GM23248 (cell line): ENCODE results near the gene ABCB1. TPM values are rescaled to one million over a fixed set of nuclear protein-coding genes. Genes with fewer than 3 reads are reported as not detected.

Source experiments
- DNase-seq: peaks from one replicate; pipeline ENCODE4 v3.0.0-alpha.2; 2015
- H2AFZ ChIP-seq: fragments of 200-600 bp; sonication (generic); 2 replicates; pipeline ENCODE4 v1.6.1; 2016; ENCODE audit warnings: antibody characterized with exemption
- H3F3A ChIP-seq: fragments of 200-600 bp; sonication (generic); 2 replicates; pipeline ENCODE4 v1.6.1; 2016; ENCODE audit warnings: mild to moderate bottlenecking, antibody characterized with exemption, mixed run types; ENCODE audit not compliant: insufficient read depth
- H3K27ac ChIP-seq: fragments of 200-600 bp; sonication (generic); 2 replicates; pipeline ENCODE4 v1.5.1; 2016; ENCODE audit warnings: mild to moderate bottlenecking
- H3K27me3 ChIP-seq: fragments of 200-600 bp; sonication (generic); replicated peaks from 2 replicates; pipeline ENCODE4 v1.6.1; 2016; ENCODE audit warnings: mild to moderate bottlenecking; ENCODE audit not compliant: insufficient read depth
- H3K36me3 ChIP-seq: fragments of 200-600 bp; sonication (generic); 2 replicates; pipeline ENCODE4 v1.6.1; 2016; ENCODE audit warnings: low read depth, mild to moderate bottlenecking
- H3K4me1 ChIP-seq: fragments of 200-600 bp; sonication (generic); 2 replicates; pipeline ENCODE4 v1.6.1; 2016; ENCODE audit warnings: mild to moderate bottlenecking; ENCODE audit not compliant: insufficient read depth
- H3K4me2 ChIP-seq: fragments of 200-600 bp; sonication (generic); one replicate; pipeline ENCODE4 v1.6.1; 2016; ENCODE audit warnings: mild to moderate bottlenecking; ENCODE audit not compliant: unreplicated experiment
- H3K4me3 ChIP-seq: fragments of 200-600 bp; sonication (generic); 2 replicates; pipeline ENCODE4 v1.5.1; 2016; ENCODE audit warnings: mild to moderate bottlenecking
- H3K79me2 ChIP-seq: fragments of 200-600 bp; sonication (generic); 2 replicates; pipeline ENCODE4 v1.6.1; 2016; ENCODE audit warnings: mild to moderate bottlenecking; ENCODE audit not compliant: insufficient read depth
- H3K9ac ChIP-seq: fragments of 200-600 bp; sonication (generic); 2 replicates; pipeline ENCODE4 v1.6.1; 2016; ENCODE audit warnings: mild to moderate bottlenecking
- H3K9me2 ChIP-seq: fragments of 200-600 bp; sonication (generic); 2 replicates; pipeline ENCODE4 v1.6.1; 2016; ENCODE audit warnings: mixed run types, mild to moderate bottlenecking, moderate library complexity; ENCODE audit not compliant: insufficient read depth
- H3K9me3 ChIP-seq: fragments of 200-600 bp; sonication (generic); one replicate; pipeline ENCODE4 v1.6.1; 2017; ENCODE audit warnings: low read depth
- H4K20me1 ChIP-seq: fragments of 200-600 bp; sonication (generic); 2 replicates; pipeline ENCODE4 v1.6.0; 2016; ENCODE audit not compliant: insufficient read depth
- EZH2 ChIP-seq: fragments of 200-600 bp; sonication (generic); IDR thresholded peaks from 2 replicates; pipeline ENCODE4 v1.6.1; 2018; ENCODE audit warnings: antibody characterized with exemption, mild to moderate bottlenecking; ENCODE audit not compliant: insufficient read depth, poor library complexity, severe bottlenecking
- EZH2phosphoT487 ChIP-seq: fragments of 200-600 bp; sonication (generic); IDR thresholded peaks from 2 replicates; pipeline ENCODE4 v1.6.1; 2018; ENCODE audit warnings: antibody characterized with exemption, moderate library complexity, mild to moderate bottlenecking, low read depth; ENCODE audit not compliant: insufficient read depth
- WGBS, 2 experiments: methylation state at CpG; one replicate each; pipeline ENCODE4 v1.1.6; 2015 to 2017; ENCODE audit warnings: low lambda C conversion rate in 2 of 2, low coverage in 1 of 2; ENCODE audit errors: missing lambda C conversion rate in 2 of 2; 5-methylcytosine and 5-hydroxymethylcytosine counted together
- in situ Hi-C: fragments of 300-500 bp; cut with MboI; formaldehyde crosslinking; loops from 2 replicates; pipeline ENCODE4 v1.15.0; 2020
- polyA plus RNA-seq: library from polyadenylated mRNA; unstranded; fragments of >200 nt; fragmentation: Nextera tagmentation; extraction: Ambion mirVana; gene quantifications from 2 replicates; pipeline ENCODE4 v1.2.1, GENCODE V29; 2016
- total RNA-seq: library from RNA; depleted of rRNA; stranded (reverse); fragments of >200 nt; shearing (Covaris generic); gene quantifications from 2 replicates; pipeline ENCODE4 v1.2.3, GENCODE V29; 2014

Gene ABCB1
- total and polyA plus RNA-seq, 2 experiments from 2014 or later: 0.11 to 0.33 TPM

DNA sequence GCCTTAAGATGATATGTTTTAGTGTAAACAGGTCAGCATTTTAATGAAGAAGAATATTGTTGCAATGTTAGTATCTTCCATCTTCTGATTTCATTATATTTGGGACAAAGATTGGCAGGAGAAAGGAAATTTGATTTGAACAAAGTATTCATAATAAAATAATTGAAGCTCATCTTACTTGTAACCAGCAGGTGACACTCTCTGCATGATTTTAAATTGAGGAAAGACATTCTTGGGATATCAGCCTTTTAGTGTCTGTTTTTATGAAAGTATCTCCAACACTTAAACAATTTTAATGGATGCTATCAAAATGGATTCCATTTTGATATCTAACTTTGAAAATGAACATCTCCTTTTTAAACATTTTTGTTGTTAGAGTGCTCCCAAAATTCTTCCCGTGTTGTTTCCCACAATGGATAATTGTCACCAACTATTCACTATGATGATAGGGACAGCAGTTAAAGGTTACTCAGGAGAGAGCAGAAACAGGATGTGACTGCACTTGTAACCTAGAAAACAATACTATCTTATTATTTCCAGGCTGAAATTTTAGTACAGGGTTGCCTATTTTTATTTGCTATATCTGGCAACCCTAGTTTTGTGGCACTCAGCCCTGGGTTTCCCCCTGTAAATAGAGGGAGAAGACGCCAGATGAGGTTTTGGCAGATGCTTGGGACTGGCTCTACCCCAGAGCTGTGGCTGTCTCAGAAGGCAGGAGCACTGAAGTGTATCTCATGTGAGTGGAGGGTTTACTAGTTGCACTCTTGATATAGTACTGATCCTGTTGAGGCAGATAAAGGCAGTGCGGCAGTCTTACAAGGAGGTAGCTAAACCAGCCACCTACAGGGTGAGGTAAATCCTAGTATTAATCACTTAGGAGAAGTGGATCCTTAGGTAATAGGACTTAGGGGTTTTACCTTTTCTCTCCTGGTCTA, 94.2 kb downstream of the ABCB1 start:
- no peaks in the 10 kb centered on the region for H3K9me2 ChIP-seq
- DNase-seq: peak; percentile 52
- no peaks in the 10 kb centered on the region for H3K9me3 ChIP-seq
- peak overlapping the region; percentile 34 for H2AFZ ChIP-seq
- in situ Hi-C loops: loop anchor here (25.0 kb wide), 1 partner anchor 606 kb away; no protein-coding TSS in a partner anchor
- H3F3A ChIP-seq: no peaks in the 10 kb centered on the region
- no peaks in the 10 kb centered on the region for H3K4me1 ChIP-seq
- WGBS, 2 experiments: 34 to 41% methylated on average over 3 of the region's 3 CpGs
- H4K20me1 ChIP-seq: no peaks in the 10 kb centered on the region
- no peaks in the 10 kb centered on the region for H3K27me3 ChIP-seq
- no peak overlapping the region for H3K4me2 ChIP-seq
- H3K79me2 ChIP-seq: no peaks in the 10 kb centered on the region
- H3K4me3 ChIP-seq: no peak overlapping the region
- H3K36me3 ChIP-seq: no peaks in the 10 kb centered on the region
- TF ChIP-seq EZH2: no peak
- TF ChIP-seq EZH2phosphoT487: no peak
- H3K9ac ChIP-seq: no peak overlapping the region
- no peak overlapping the region for H3K27ac ChIP-seq

DNA sequence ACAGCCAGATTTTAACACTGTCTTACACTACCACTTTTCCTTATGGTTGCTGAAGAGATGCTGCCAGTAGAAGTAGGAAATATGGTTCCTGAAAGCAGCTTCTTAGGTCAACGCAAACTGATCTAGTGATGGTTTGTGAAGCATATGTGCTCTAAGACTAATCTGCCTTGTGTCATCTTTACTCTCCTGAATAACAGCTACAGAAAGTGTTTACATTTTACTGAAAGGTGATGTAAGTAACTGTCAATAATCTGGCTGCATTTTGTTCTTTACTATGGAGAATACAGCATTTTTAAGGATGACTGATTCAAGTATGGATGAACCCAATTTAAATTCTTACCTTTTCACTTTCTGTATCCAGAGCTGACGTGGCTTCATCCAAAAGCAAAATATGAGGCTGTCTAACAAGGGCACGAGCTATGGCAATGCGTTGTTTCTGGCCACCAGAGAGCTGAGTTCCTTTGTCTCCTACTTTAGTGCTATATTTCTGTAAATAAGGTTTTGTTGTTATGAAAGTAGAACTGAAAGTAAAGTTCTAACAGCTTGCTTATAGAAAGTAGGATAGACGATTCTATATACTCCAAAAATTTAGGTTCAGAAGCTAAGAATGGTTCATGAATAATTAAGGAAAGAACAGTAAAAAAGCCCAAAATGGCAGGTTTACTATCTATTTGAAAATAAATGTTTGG, 95.0 kb downstream of the ABCB1 start:
- in situ Hi-C loops: loop anchor here (25.0 kb wide), 1 partner anchor 607 kb away; no protein-coding TSS in a partner anchor
- no peak for DNase-seq
- Histone ChIP-seq H3K4me3 (no peak overlapping the region), H3K9ac (no peak overlapping the region), H3K9me2 (no peaks in the 10 kb centered on the region), H2AFZ (peak overlapping the region; percentile 34), H3F3A (no peaks in the 10 kb centered on the region), H3K4me2 (no peak overlapping the region), H3K36me3 (no peaks in the 10 kb centered on the region), H3K79me2 (no peaks in the 10 kb centered on the region), H3K4me1 (no peaks in the 10 kb centered on the region), H3K27me3 (no peaks in the 10 kb centered on the region), H4K20me1 (no peaks in the 10 kb centered on the region), H3K9me3 (no peaks in the 10 kb centered on the region), H3K27ac (no peak overlapping the region)
- 57 to 61% methylated on average over 5 of the region's 5 CpGs for WGBS, 2 experiments
- TF ChIP-seq EZH2phosphoT487 (no peak), EZH2 (no peak)

- H3K9me2 ChIP-seq: no peaks in the 10 kb centered on the region
- no peak overlapping the region for H3K4me2 ChIP-seq
- no peaks in the 10 kb centered on the region for H3F3A ChIP-seq
- no peak overlapping the region for H3K9ac ChIP-seq
- no peaks in the 10 kb centered on the region for H3K79me2 ChIP-seq
- no peaks in the 10 kb centered on the region for H4K20me1 ChIP-seq
- H3K4me1 ChIP-seq: no peaks in the 10 kb centered on the region
- no peak for DNase-seq
- no peaks in the 10 kb centered on the region for H3K36me3 ChIP-seq
- H3K9me3 ChIP-seq: no peaks in the 10 kb centered on the region
- in situ Hi-C loops: loop anchor here (25.0 kb wide), 1 partner anchor 607 kb away; no protein-coding TSS in a partner anchor
- peak overlapping the region; percentile 34; the same call in 1 of the 2 replicates for H2AFZ ChIP-seq
- WGBS, 2 experiments: 76 to 77% methylated on average over 5 of the region's 5 CpGs
- H3K4me3 ChIP-seq: no peak overlapping the region
- TF ChIP-seq EZH2 (no peak), EZH2phosphoT487 (no peak)
- no peaks in the 10 kb centered on the region for H3K27me3 ChIP-seq
- H3K27ac ChIP-seq: no peak overlapping the region
These were observed 95.6 kb downstream of the ABCB1 start for GRCh38 chr7:87505122-87505521.

- no peak for TF ChIP-seq EZH2phosphoT487
- no peak for TF ChIP-seq EZH2
- H3K79me2 ChIP-seq: no peaks in the 10 kb centered on the region
- in situ Hi-C loops: no loop called here
- H4K20me1 ChIP-seq: no peaks in the 10 kb centered on the region
- no peaks in the 10 kb centered on the region for H3K36me3 ChIP-seq
- no peak overlapping the region for H3K9ac ChIP-seq
- no peaks in the 10 kb centered on the region for H3F3A ChIP-seq
- H2AFZ ChIP-seq: no peak overlapping the region
- no peaks in the 10 kb centered on the region for H3K9me3 ChIP-seq
- no peaks in the 10 kb centered on the region; the same call in 1 of the 2 replicates for H3K27me3 ChIP-seq
- H3K27ac ChIP-seq: no peak overlapping the region
- H3K4me1 ChIP-seq: no peaks in the 10 kb centered on the region
- DNase-seq: no peak
- no peaks in the 10 kb centered on the region for H3K9me2 ChIP-seq
- no peak overlapping the region for H3K4me3 ChIP-seq
- no peak overlapping the region for H3K4me2 ChIP-seq
- 68 to 72% methylated on average over 3 of the region's 3 CpGs for WGBS, 2 experiments
These were observed 101.2 kb downstream of the ABCB1 start for GRCh38 chr7:87499494-87499893.
